HUES6 (cell line): ENCODE data around the gene SHOC2.

Experiments
- H3K27ac ChIP-seq: 2 replicates; pipeline ENCODE4 v1.7.0; 2013; ENCODE audit warnings: low read depth, mild to moderate bottlenecking, low read length, inconsistent platforms
- H3K27me3 ChIP-seq: 2 replicates; pipeline ENCODE4 v1.6.1; 2013; ENCODE audit warnings: low read length; ENCODE audit not compliant: control insufficient read depth, insufficient read depth
- H3K36me3 ChIP-seq: 2 replicates; pipeline ENCODE4 v1.6.1; 2013; ENCODE audit warnings: low read length; ENCODE audit not compliant: control insufficient read depth, insufficient read depth
- H3K4me1 ChIP-seq: 2 replicates; pipeline ENCODE4 v1.6.1; 2013; ENCODE audit warnings: low read length; ENCODE audit not compliant: control insufficient read depth, insufficient read depth
- H3K4me3 ChIP-seq: 2 replicates; pipeline ENCODE4 v1.5.1; 2013; ENCODE audit warnings: low read depth, low read length
- H3K9ac ChIP-seq: one replicate; pipeline ENCODE4 v1.6.1; 2013; ENCODE audit warnings: mild to moderate bottlenecking, low read length
- H3K9me3 ChIP-seq: 2 replicates; pipeline ENCODE4 v1.6.1; 2013; ENCODE audit warnings: low read depth, low read length; ENCODE audit not compliant: control insufficient read depth, insufficient read depth

SHOC2 gene

GRCh38 chr10:111030042-111030750, 110.8 kb downstream of the SHOC2 start:
- peaks cover 19% of the 10 kb centered on the region for H3K9me3 ChIP-seq
- no peak overlapping the region for H3K9ac ChIP-seq
- H3K27ac ChIP-seq: no peak overlapping the region
- no peaks in the 10 kb centered on the region for H3K4me1 ChIP-seq
- H3K36me3 ChIP-seq: no peaks in the 10 kb centered on the region; the same call in 1 of the 2 replicates
- no peak overlapping the region for H3K4me3 ChIP-seq
- no peaks in the 10 kb centered on the region for H3K27me3 ChIP-seq

GRCh38 chr10:111034598-111035310, 115.3 kb downstream of the SHOC2 start:
- Histone ChIP-seq H3K9me3 (peaks cover 25% of the 10 kb centered on the region), H3K36me3 (no peaks in the 10 kb centered on the region; the same call in 1 of the 2 replicates), H3K27ac (no peak overlapping the region), H3K9ac (no peak overlapping the region), H3K4me1 (no peaks in the 10 kb centered on the region), H3K4me3 (no peak overlapping the region), H3K27me3 (no peaks in the 10 kb centered on the region)

GRCh38 chr10:111035542-111035941, 116.1 kb downstream of the SHOC2 start:
- no peaks in the 10 kb centered on the region for H3K27me3 ChIP-seq
- no peaks in the 10 kb centered on the region for H3K4me1 ChIP-seq
- H3K27ac ChIP-seq: no peak overlapping the region
- H3K4me3 ChIP-seq: no peak overlapping the region
- no peaks in the 10 kb centered on the region; the same call in 1 of the 2 replicates for H3K36me3 ChIP-seq
- H3K9ac ChIP-seq: no peak overlapping the region
- peaks cover 25% of the 10 kb centered on the region for H3K9me3 ChIP-seq

GRCh38 chr10:111037858-111038257, 118.5 kb downstream of the SHOC2 start:
- Histone ChIP-seq H3K36me3 (no peaks in the 10 kb centered on the region), H3K4me1 (no peaks in the 10 kb centered on the region), H3K27ac (no peak overlapping the region), H3K9me3 (peaks cover 19% of the 10 kb centered on the region), H3K4me3 (no peak overlapping the region), H3K9ac (no peak overlapping the region), H3K27me3 (no peaks in the 10 kb centered on the region)

GRCh38 chr10:111039522-111039921, 120.1 kb downstream of the SHOC2 start:
- Histone ChIP-seq H3K36me3 (no peaks in the 10 kb centered on the region), H3K4me3 (no peak overlapping the region), H3K9me3 (peaks cover 20% of the 10 kb centered on the region), H3K27me3 (no peaks in the 10 kb centered on the region), H3K9ac (no peak overlapping the region), H3K4me1 (no peaks in the 10 kb centered on the region), H3K27ac (no peak overlapping the region)

GRCh38 chr10:111057006-111057405, 137.6 kb downstream of the SHOC2 start:
- H3K36me3 ChIP-seq: no peaks in the 10 kb centered on the region
- H3K27me3 ChIP-seq: no peaks in the 10 kb centered on the region
- no peaks in the 10 kb centered on the region for H3K4me1 ChIP-seq
- H3K9ac ChIP-seq: no peak overlapping the region
- peaks cover 8% of the 10 kb centered on the region; the same call in 1 of the 2 replicates for H3K9me3 ChIP-seq
- no peak overlapping the region for H3K27ac ChIP-seq
- no peak overlapping the region for H3K4me3 ChIP-seq
